KG1 (cell line): ENCODE measurements around the gene CYP27B1.

Experiments used
- DNase-seq: peaks from one replicate; lab custom pipeline; 2025; lab: John Stamatoyannopoulos, UW

Gene CYP27B1

GRCh38 chr12:57735198-57735855 lies 31.6 kb downstream of the CYP27B1 start:
- no peak for DNase-seq

GRCh38 chr12:57734591-57734990 lies 32.3 kb downstream of the CYP27B1 start:
- DNase-seq: no peak

GRCh38 chr12:57733928-57734327 lies 33.0 kb downstream of the CYP27B1 start:
- no peak for DNase-seq

- no peak for DNase-seq
Measured at GRCh38 chr12:57732726-57733593, 33.9 kb downstream of the CYP27B1 start.

GRCh38 chr12:57732270-57732669 lies 34.6 kb downstream of the CYP27B1 start:
- no peak for DNase-seq

- DNase-seq: no peak
Measured at GRCh38 chr12:57731411-57732080, 35.3 kb downstream of the CYP27B1 start.

GRCh38 chr12:57730336-57731067 lies 36.4 kb downstream of the CYP27B1 start:
- DNase-seq: no peak

- DNase-seq: no peak
Measured at GRCh38 chr12:57729321-57729844, 37.5 kb downstream of the CYP27B1 start.

- no peak for DNase-seq
Measured at GRCh38 chr12:57727758-57728395, 39.0 kb downstream of the CYP27B1 start.

GRCh38 chr12:57726884-57727757 lies 39.8 kb downstream of the CYP27B1 start:
- no peak for DNase-seq

- DNase-seq: no peak
Measured at GRCh38 chr12:57726151-57726883, 40.6 kb downstream of the CYP27B1 start.

GRCh38 chr12:57725851-57726150 lies 41.1 kb downstream of the CYP27B1 start:
- no peak for DNase-seq

- DNase-seq: no peak
Measured at GRCh38 chr12:57724936-57725740, 41.7 kb downstream of the CYP27B1 start.

GRCh38 chr12:57724003-57724935 lies 42.6 kb downstream of the CYP27B1 start:
- no peak for DNase-seq

GRCh38 chr12:57723630-57723962 lies 43.3 kb downstream of the CYP27B1 start:
- DNase-seq: no peak

- DNase-seq: no peak
Measured at GRCh38 chr12:57722716-57723629, 43.9 kb downstream of the CYP27B1 start.
